Karpas-422 (cell line): Measurements from ENCODE around the gene UTF1. TPM values are rescaled to one million over a fixed set of nuclear protein-coding genes. Genes with fewer than 3 reads are reported as not detected.
"Not testable (repeated sequence)": the region's sequence is repeated elsewhere in the genome, so short reads cannot be mapped to it uniquely, and the experiment has no call there.

Experiments used
- DNase-seq: peaks from one replicate; pipeline ENCODE4 v3.0.0-alpha.2; 2015
- H2AFZ ChIP-seq: fragments of 200-600 bp; sonication (generic); 2 replicates; pipeline ENCODE4 v1.6.1; 2014; ENCODE audit warnings: antibody characterized with exemption, low read length, mixed read lengths
- H3K27ac ChIP-seq: fragments of 200-600 bp; sonication (generic); 2 replicates; pipeline ENCODE4 v1.5.1; 2014; ENCODE audit warnings: mild to moderate bottlenecking, low read length, moderate library complexity
- H3K27me3 ChIP-seq: fragments of 200-600 bp; sonication (generic); 2 replicates; pipeline ENCODE4 v1.6.1; 2014; ENCODE audit warnings: low read length, mixed read lengths
- H3K36me3 ChIP-seq: fragments of 200-600 bp; sonication (generic); 2 replicates; pipeline ENCODE4 v1.6.1; 2014; ENCODE audit warnings: low read length, mixed read lengths; ENCODE audit not compliant: insufficient read depth
- H3K4me1 ChIP-seq: fragments of 200-600 bp; sonication (generic); 2 replicates; pipeline ENCODE4 v1.6.1; 2014; ENCODE audit warnings: mild to moderate bottlenecking, low read length, mixed read lengths
- H3K4me2 ChIP-seq: fragments of 200-600 bp; sonication (generic); 2 replicates; pipeline ENCODE4 v1.6.1; 2014; ENCODE audit warnings: low read length, low read depth, mild to moderate bottlenecking; ENCODE audit not compliant: poor library complexity, severe bottlenecking
- H3K4me3 ChIP-seq: fragments of 200-600 bp; sonication (generic); 2 replicates; pipeline ENCODE4 v1.5.1; 2014; ENCODE audit warnings: mild to moderate bottlenecking, antibody characterized with exemption, low read length, mixed read lengths
- H3K79me2 ChIP-seq: fragments of 200-600 bp; sonication (generic); 2 replicates; pipeline ENCODE4 v1.6.1; 2014; ENCODE audit warnings: mild to moderate bottlenecking, low read length, mixed read lengths
- H3K9ac ChIP-seq: fragments of 200-600 bp; sonication (generic); 2 replicates; pipeline ENCODE4 v1.6.0; 2014; ENCODE audit warnings: low read length
- H3K9me2 ChIP-seq: fragments of 200-600 bp; sonication (generic), shearing (Covaris generic); replicated peaks from 2 replicates; pipeline ENCODE4 v1.6.0; 2014; ENCODE audit warnings: mild to moderate bottlenecking, low read length, moderate library complexity; ENCODE audit not compliant: insufficient read depth
- H3K9me3 ChIP-seq: fragments of 300-700, 200-600 bp; sonication (generic); 2 replicates; pipeline ENCODE4 v1.6.1; 2014; ENCODE audit warnings: low read length, mixed read lengths
- H4K20me1 ChIP-seq: fragments of 200-600 bp; sonication (generic); 2 replicates; pipeline ENCODE4 v1.6.1; 2014; ENCODE audit warnings: mild to moderate bottlenecking, antibody characterized with exemption, low read length, low read depth; ENCODE audit not compliant: insufficient read depth
- total RNA-seq: library from RNA; depleted of rRNA; stranded (reverse); fragments of >200 nt; shearing (Covaris generic); gene quantifications from 2 replicates; pipeline ENCODE4 v1.2.3, GENCODE V29; 2014; ENCODE audit warnings: low replicate concordance

UTF1 gene
- total RNA-seq, 1 experiment from 2014 or later, result not detected

DNA sequence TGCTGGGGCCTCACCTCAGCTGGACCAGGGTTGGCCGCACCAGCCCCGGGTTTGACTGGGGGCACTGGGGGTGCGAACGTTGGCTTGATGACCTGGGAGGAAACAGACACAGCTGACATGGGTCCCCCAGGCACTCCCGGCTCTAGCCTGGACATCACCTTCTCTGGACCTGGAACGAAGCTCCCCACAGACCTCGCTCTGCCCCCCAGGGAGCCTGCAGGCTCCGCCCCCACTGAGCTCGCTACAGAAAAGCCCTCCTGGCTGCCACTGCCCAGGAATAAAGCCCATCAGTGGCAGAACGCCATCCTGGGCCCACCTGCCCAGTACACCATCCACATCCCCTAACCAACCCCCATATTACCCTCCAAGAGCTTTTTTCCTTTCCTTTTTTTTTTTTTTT lies 33.7 kb downstream of the UTF1 start:
- Histone ChIP-seq H3K9me2 (no peaks in the 10 kb centered on the region), H3K9ac (no peak overlapping the region), H2AFZ (no peak overlapping the region), H3K9me3 (no peaks in the 10 kb centered on the region), H3K4me3 (no peak overlapping the region), H4K20me1 (no peaks in the 10 kb centered on the region), H3K27ac (no peak overlapping the region), H3K4me1 (peaks cover 18% of the 10 kb centered on the region), H3K27me3 (no peaks in the 10 kb centered on the region), H3K4me2 (no peak overlapping the region), H3K79me2 (no peaks in the 10 kb centered on the region), H3K36me3 (no peaks in the 10 kb centered on the region)
- no peak for DNase-seq

DNA sequence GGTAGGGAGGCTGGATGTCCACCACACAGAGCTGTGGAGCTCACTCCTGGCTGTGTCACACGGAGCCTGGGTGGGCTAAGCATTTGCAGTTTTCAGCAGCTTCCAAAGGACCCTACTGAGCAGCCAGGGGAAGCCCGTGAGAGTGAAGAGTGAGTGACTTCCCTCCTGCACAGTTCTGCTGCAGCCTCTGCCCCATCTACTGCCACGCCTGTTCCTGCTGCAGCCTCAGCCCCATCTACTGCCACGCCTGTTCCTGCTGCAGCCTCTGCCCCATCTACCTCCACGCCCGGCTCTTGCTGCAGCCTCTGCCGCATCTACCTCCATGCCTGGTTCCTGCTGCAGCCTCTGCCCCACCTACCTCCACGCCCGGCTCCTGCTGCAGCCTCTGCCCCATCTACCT lies 34.4 kb downstream of the UTF1 start:
- no peak overlapping the region for H3K4me2 ChIP-seq
- H3K9ac ChIP-seq, result no peak overlapping the region
- no peak overlapping the region for H3K4me3 ChIP-seq
- DNase-seq, result no peak
- no peaks in the 10 kb centered on the region for H3K79me2 ChIP-seq
- H4K20me1 ChIP-seq, result no peaks in the 10 kb centered on the region
- H3K9me2 ChIP-seq, result no peaks in the 10 kb centered on the region
- no peak overlapping the region for H2AFZ ChIP-seq
- no peaks in the 10 kb centered on the region for H3K27me3 ChIP-seq
- peaks cover 10% of the 10 kb centered on the region for H3K4me1 ChIP-seq
- no peaks in the 10 kb centered on the region for H3K9me3 ChIP-seq
- H3K36me3 ChIP-seq, result no peaks in the 10 kb centered on the region
- no peak overlapping the region for H3K27ac ChIP-seq

DNA sequence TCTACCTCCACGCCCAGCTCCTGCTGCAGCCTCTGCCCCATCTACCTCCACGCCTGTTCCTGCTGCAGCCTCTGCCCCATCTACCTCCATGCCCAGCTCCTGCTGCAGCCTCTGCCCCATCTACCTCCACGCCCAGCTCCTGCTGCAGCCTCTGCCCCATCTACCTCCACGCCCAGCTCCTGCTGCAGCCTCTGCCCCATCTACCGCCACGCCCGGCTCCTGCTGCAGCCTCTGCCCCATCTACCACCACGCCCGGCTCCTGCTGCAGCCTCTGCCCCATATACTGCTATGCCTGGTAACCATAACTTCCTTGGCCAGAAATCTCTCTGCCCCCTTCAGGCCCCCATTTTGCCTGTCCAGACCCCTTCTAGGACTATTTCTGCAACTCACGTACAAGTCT lies 35.0 kb downstream of the UTF1 start:
- H3K4me2 ChIP-seq, H3K9me3 ChIP-seq, H4K20me1 ChIP-seq, H3K27me3 ChIP-seq, H3K9ac ChIP-seq, H3K4me1 ChIP-seq, H3K4me3 ChIP-seq, H2AFZ ChIP-seq, H3K9me2 ChIP-seq, H3K27ac ChIP-seq, H3K79me2 ChIP-seq, DNase-seq, H3K36me3 ChIP-seq: not testable (repeated sequence)

DNA sequence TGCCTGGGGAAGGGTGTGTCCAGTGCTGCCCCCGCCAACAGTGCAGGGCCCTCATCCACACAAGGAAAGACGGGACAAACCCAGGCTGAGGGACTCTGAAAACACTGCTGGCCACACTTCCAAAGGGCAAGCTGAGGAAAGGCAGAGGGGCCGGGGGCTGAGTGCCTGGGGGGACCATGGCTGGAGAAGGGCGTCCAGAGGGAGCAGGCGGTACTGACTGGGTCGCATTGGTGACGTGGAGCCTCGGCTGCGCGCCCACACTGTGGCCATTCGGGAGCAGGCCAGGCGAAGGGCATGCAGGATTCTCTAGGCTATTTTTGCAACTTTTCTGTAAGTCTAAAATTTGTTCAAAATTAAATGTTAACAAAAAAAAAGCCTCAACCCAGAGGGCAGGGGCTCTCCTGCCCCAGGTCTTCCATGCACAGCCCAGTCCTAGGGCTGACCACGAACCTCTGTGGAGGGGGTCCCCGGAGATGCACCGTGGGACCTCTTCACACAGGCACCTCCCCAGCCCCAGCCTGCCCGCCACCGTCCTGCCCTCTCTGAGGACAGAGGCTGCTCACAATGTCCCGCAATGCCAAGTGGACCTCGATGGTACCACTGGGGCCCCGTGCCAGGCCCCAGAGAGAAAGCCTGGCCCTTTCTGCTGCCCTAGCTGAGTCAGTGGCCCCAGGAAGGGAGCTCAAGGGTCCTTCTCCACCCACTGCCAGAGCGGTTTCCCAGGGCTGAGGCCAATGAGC lies 36.2 kb downstream of the UTF1 start:
- H4K20me1 ChIP-seq, result no peaks in the 10 kb centered on the region
- H3K4me3 ChIP-seq, result no peak overlapping the region
- no peaks in the 10 kb centered on the region for H3K9me3 ChIP-seq
- no peaks in the 10 kb centered on the region for H3K79me2 ChIP-seq
- no peak for DNase-seq
- no peak overlapping the region for H3K4me2 ChIP-seq
- no peaks in the 10 kb centered on the region for H3K9me2 ChIP-seq
- no peaks in the 10 kb centered on the region for H3K27me3 ChIP-seq
- no peaks in the 10 kb centered on the region for H3K36me3 ChIP-seq
- no peak overlapping the region for H3K9ac ChIP-seq
- no peak overlapping the region for H2AFZ ChIP-seq
- H3K4me1 ChIP-seq, result peaks cover 3% of the 10 kb centered on the region
- H3K27ac ChIP-seq, result no peak overlapping the region

DNA sequence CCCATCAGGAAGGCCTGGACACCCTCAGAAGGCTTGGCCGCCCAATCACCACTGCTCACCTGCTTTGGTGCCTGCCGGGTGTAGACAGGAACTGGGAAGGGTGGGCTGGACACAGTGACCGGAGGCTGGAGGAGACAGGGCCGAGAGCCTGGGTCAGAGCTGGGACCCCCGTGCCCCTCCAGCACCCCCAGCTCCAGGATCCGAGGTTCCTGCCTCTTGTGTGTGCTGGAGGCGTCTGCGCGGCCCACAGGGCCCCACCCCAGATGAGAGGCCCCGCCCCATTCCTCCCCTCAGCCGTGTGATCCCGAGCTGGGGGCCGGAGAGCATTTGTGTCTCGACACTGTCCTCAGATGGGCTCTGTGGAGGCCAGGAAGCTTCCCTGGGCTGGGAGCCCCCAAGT lies 37.3 kb downstream of the UTF1 start:
- H3K9ac ChIP-seq, result no peak overlapping the region
- DNase-seq, result no peak
- no peaks in the 10 kb centered on the region for H3K4me1 ChIP-seq
- H3K36me3 ChIP-seq, result no peaks in the 10 kb centered on the region
- no peak overlapping the region for H2AFZ ChIP-seq
- no peak overlapping the region for H3K27ac ChIP-seq
- no peaks in the 10 kb centered on the region for H3K9me3 ChIP-seq
- H3K79me2 ChIP-seq, result no peaks in the 10 kb centered on the region
- no peaks in the 10 kb centered on the region for H3K27me3 ChIP-seq
- H3K4me3 ChIP-seq, result no peak overlapping the region
- no peak overlapping the region for H3K4me2 ChIP-seq
- no peaks in the 10 kb centered on the region for H3K9me2 ChIP-seq
- H4K20me1 ChIP-seq, result no peaks in the 10 kb centered on the region

DNA sequence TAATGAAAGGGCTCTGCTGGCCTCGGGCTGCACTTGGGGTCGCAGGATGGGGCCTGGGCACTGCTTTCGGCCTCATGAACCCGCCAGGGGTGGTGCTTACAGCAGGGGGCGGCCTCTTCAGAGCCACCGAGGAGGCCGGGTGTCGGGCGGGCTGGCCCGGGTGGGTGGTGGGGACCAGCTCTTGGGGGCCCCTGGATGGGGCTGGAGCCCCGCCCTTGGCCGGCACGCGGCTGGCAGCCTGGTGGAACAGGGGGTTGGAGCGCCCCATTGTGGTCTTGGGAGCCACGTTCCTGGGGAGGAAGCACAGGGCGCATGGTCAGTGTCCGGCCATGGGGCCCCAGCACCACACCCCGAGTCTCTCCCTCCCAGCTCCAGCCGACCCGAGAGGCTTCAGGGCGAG lies 37.8 kb downstream of the UTF1 start:
- Histone ChIP-seq H3K27ac (no peak overlapping the region), H3K79me2 (no peaks in the 10 kb centered on the region), H3K27me3 (no peaks in the 10 kb centered on the region), H3K4me1 (no peaks in the 10 kb centered on the region), H3K4me2 (no peak overlapping the region), H4K20me1 (no peaks in the 10 kb centered on the region), H3K9ac (no peak overlapping the region), H3K36me3 (no peaks in the 10 kb centered on the region), H3K9me2 (no peaks in the 10 kb centered on the region), H2AFZ (no peak overlapping the region), H3K9me3 (no peaks in the 10 kb centered on the region), H3K4me3 (no peak overlapping the region)
- no peak for DNase-seq

DNA sequence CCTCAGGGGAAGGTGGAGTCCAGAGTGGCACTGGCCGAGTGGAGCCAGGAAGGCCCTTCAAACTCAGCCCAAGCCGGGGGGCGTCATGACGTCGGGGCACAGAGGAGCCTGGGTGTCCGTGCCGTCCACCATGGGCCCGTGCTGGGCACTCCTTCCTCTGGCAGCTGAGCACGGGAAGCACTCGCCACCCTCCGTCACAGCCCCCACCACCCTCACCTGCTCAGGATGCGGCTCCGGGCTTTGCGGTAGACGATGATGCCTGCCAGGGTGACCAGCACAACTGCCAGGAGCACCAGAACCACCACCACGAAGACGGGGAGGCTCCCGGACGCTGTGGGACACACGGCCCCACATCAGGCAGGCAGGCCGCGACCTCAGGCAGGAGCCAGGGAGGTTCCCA lies 38.5 kb downstream of the UTF1 start:
- DNase-seq, result no peak
- Histone ChIP-seq H3K27ac (no peak overlapping the region), H3K4me2 (no peak overlapping the region), H2AFZ (no peak overlapping the region), H3K79me2 (no peaks in the 10 kb centered on the region), H3K4me1 (no peaks in the 10 kb centered on the region), H4K20me1 (no peaks in the 10 kb centered on the region), H3K9ac (no peak overlapping the region), H3K9me2 (no peaks in the 10 kb centered on the region), H3K9me3 (no peaks in the 10 kb centered on the region), H3K4me3 (no peak overlapping the region), H3K36me3 (no peaks in the 10 kb centered on the region), H3K27me3 (no peaks in the 10 kb centered on the region)

DNA sequence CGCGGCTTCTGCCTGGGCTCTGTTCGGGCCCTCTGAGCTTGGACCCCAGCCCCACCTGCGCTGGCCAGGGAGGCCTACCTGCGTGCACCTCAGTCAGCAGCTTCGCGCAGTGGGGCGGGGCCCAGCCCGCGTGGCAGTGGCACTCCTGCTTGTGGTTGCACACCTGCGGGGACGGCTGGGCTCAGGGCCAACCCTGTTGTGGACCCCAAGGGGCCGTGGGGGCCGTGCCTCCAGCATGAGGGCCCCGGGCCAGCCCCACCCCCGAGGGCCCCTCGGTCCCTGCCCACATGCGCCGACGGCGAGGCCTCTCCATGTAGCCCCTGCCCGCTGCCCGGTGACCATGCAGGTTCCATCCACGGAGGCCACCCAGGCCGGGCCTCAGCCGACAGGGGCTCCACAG lies 39.4 kb downstream of the UTF1 start:
- Histone ChIP-seq H3K4me1 (no peaks in the 10 kb centered on the region), H3K36me3 (no peaks in the 10 kb centered on the region), H3K9ac (no peak overlapping the region), H3K9me2 (no peaks in the 10 kb centered on the region), H3K9me3 (no peaks in the 10 kb centered on the region), H3K4me2 (no peak overlapping the region), H3K27me3 (no peaks in the 10 kb centered on the region), H2AFZ (no peak overlapping the region), H4K20me1 (no peaks in the 10 kb centered on the region), H3K4me3 (no peak overlapping the region), H3K27ac (no peak overlapping the region), H3K79me2 (no peaks in the 10 kb centered on the region)
- DNase-seq, result no peak
